Activated naive CD4-positive, alpha-beta T cell treated with anti-CD3 and anti-CD28 coated beads, Interleukin-2, amount 50 U/mL, for 24 hours (primary cell): Measurements from ENCODE around the gene TET3.

ENCODE experiments used
- H3K27ac Mint-ChIP-seq: one replicate; pipeline ENCODE4 v1.8.0; 2021; ENCODE audit warnings: mild to moderate bottlenecking, mixed read lengths
- H3K27me3 Mint-ChIP-seq: one replicate; pipeline ENCODE4 v1.8.0; 2021; ENCODE audit warnings: mixed read lengths
- H3K36me3 Mint-ChIP-seq: one replicate; pipeline ENCODE4 v1.8.0; 2021; ENCODE audit warnings: mixed read lengths
- H3K4me1 Mint-ChIP-seq: one replicate; pipeline ENCODE4 v1.8.0; 2021; ENCODE audit warnings: mixed read lengths
- H3K4me3 Mint-ChIP-seq: one replicate; pipeline ENCODE4 v1.8.0; 2021; ENCODE audit warnings: mild to moderate bottlenecking, mixed read lengths
- H3K9me3 Mint-ChIP-seq: one replicate; pipeline ENCODE4 v1.8.0; 2021; ENCODE audit warnings: mixed read lengths

Gene TET3

GRCh38 chr2:73990531-73990930 lies 5.8 kb downstream of the TET3 start:
- Mint-ChIP-seq H3K27me3 (no peaks in the 10 kb centered on the region), H3K4me3 (peak overlapping the region; percentile 92), H3K27ac (peak overlapping the region; percentile 73), H3K36me3 (peaks cover 42% of the 10 kb centered on the region), H3K4me1 (peaks cover 80% of the 10 kb centered on the region), H3K9me3 (peaks cover 4% of the 10 kb centered on the region)

- H3K36me3 Mint-ChIP-seq: peaks cover 34% of the 10 kb centered on the region
- H3K27me3 Mint-ChIP-seq: no peaks in the 10 kb centered on the region
- H3K4me3 Mint-ChIP-seq: peak overlapping the region; percentile 56
- peaks cover 4% of the 10 kb centered on the region for H3K9me3 Mint-ChIP-seq
- peaks cover 87% of the 10 kb centered on the region for H3K4me1 Mint-ChIP-seq
- H3K27ac Mint-ChIP-seq: peak overlapping the region; percentile 83
Observed at GRCh38 chr2:73992036-73992435, 7.3 kb downstream of the TET3 start.

DNA sequence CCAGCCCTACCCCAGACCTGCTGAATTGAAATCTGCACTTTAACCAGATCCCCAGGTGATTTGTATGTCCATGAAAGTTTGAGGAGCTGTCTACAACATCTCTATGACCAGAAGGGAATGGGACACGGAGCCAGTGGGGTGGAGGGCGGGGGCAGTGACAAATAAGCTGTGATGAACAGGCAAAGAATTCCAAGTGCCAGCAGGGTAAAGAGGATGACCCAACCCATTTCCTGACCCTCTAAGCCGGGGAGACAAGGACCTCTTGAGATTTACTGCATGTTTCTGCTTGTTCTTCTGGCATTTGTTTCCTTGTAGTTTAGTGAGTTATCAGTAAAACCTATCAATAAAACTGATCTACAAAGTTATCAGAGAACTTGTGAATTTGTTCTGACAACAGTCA lies 8.7 kb downstream of the TET3 start:
- peaks cover 89% of the 10 kb centered on the region for H3K4me1 Mint-ChIP-seq
- peak overlapping the region; percentile 53 for H3K4me3 Mint-ChIP-seq
- peaks cover 28% of the 10 kb centered on the region for H3K36me3 Mint-ChIP-seq
- peaks cover 4% of the 10 kb centered on the region for H3K9me3 Mint-ChIP-seq
- no peaks in the 10 kb centered on the region for H3K27me3 Mint-ChIP-seq
- peak overlapping the region; percentile 85 for H3K27ac Mint-ChIP-seq

GRCh38 chr2:73993778-73994177 lies 9.1 kb downstream of the TET3 start:
- peaks cover 89% of the 10 kb centered on the region for H3K4me1 Mint-ChIP-seq
- H3K36me3 Mint-ChIP-seq: peaks cover 25% of the 10 kb centered on the region
- peak overlapping the region; percentile 85 for H3K27ac Mint-ChIP-seq
- H3K9me3 Mint-ChIP-seq: peaks cover 4% of the 10 kb centered on the region
- H3K27me3 Mint-ChIP-seq: no peaks in the 10 kb centered on the region
- peak overlapping the region; percentile 53 for H3K4me3 Mint-ChIP-seq

DNA sequence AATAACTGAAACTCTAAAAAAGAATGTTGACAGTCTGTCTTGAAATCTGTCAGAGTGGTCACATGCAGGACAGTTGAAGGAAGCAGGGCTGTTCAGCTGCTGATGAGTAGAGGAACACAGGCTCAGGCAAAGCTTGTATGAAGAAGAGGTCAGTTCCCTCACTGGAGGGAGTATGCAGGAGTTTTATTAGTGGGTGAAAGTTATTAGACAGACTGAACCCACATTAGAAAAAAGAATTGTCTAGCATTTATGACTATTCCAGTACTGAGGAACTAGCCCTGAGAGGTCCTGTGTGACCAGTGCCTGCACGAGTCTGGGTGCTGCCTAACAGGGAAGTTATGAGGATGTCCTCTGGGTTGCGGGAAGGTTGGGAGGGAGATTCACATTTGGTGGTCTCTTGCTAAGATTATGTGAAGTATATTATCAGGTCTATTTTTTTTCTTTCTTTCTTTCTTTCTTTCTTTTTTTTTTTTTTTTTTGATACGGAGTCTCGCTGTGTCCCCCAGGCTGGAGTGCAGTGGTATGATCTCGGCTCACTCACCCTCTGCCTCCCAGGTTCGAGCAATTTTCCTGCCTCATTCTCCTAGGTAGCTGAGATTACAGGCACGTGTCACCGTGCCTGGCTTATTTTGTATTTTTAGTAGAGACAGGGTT lies 9.6 kb downstream of the TET3 start:
- peak overlapping the region; percentile 85 for H3K27ac Mint-ChIP-seq
- H3K27me3 Mint-ChIP-seq: no peaks in the 10 kb centered on the region
- H3K4me3 Mint-ChIP-seq: peak overlapping the region; percentile 53
- H3K4me1 Mint-ChIP-seq: peaks cover 89% of the 10 kb centered on the region
- peaks cover 24% of the 10 kb centered on the region for H3K36me3 Mint-ChIP-seq
- peaks cover 4% of the 10 kb centered on the region for H3K9me3 Mint-ChIP-seq

DNA sequence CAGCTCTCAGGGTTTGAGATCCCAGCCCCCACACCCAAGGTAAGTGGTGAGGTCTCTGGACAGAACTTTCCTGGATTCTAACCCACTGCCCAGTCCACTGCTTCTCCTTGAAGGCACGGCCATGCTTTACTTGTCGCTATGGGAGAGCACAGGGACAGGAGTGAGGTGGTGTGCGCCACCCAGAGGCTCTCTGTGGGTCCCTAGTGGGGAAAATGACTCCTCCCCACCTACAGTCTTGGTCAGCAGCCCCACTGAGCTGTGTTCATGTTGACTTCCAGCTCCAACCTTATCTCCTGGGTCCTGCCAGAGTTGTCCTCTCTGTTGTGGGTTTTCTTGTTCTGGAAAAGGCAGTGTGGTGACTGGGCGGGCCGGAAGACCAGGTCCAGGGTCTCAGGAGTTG lies 11.1 kb downstream of the TET3 start:
- peaks cover 89% of the 10 kb centered on the region for H3K4me1 Mint-ChIP-seq
- H3K27me3 Mint-ChIP-seq: no peaks in the 10 kb centered on the region
- no peaks in the 10 kb centered on the region for H3K9me3 Mint-ChIP-seq
- H3K36me3 Mint-ChIP-seq: peaks cover 9% of the 10 kb centered on the region
- H3K4me3 Mint-ChIP-seq: no peak overlapping the region
- no peak overlapping the region for H3K27ac Mint-ChIP-seq

DNA sequence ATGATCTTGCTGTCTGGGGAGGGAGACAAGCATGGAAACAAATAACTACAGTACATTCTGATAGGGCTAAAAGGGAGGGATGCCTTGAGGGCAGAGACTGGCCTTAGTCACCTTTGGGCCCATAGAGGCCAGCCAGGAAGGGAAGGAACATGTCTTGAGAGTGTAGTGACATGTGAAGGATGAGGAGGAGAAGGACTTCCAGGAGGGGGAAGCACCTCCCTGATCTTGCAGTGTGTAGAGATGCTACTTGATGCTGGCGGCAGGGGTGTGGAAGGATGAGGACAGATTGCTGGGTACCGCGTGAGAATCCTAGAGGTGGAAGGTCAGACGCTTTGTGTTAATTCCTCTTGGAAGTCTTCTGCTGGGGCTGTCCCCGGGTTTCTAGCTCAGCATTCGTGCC lies 13.1 kb downstream of the TET3 start:
- Mint-ChIP-seq H3K27ac (peak overlapping the region; percentile 52), H3K36me3 (peaks cover 3% of the 10 kb centered on the region), H3K9me3 (no peaks in the 10 kb centered on the region), H3K27me3 (no peaks in the 10 kb centered on the region), H3K4me3 (peak overlapping the region; percentile 31), H3K4me1 (peaks cover 90% of the 10 kb centered on the region)

- Mint-ChIP-seq H3K36me3 (peaks cover 3% of the 10 kb centered on the region), H3K9me3 (no peaks in the 10 kb centered on the region), H3K4me1 (peaks cover 88% of the 10 kb centered on the region), H3K27ac (peak overlapping the region; percentile 70), H3K4me3 (peak overlapping the region; percentile 75), H3K27me3 (no peaks in the 10 kb centered on the region)
Observed at GRCh38 chr2:73998451-73998850, 13.7 kb downstream of the TET3 start.

DNA sequence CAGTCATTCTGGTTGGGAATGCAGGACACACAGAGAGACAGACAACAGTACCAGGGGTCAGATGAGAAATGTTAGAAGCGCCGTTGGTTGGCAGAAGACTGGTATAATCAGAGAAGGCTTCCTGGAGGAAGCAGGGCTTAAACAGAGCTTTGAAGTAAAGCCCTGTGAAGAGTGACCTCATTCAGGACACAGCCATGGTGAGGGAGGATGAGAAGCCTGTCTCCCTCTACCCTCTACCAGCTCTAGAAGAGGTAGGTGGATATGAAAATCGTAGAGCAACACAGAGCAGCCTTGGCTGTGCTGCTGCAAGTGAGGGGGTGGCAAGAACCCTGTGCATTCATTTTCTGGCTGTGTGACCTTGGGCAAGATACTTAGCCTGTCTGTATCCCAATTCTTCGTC lies 14.2 kb downstream of the TET3 start:
- Mint-ChIP-seq H3K27me3 (no peaks in the 10 kb centered on the region), H3K4me3 (peak overlapping the region; percentile 75), H3K4me1 (peaks cover 88% of the 10 kb centered on the region), H3K27ac (peak overlapping the region; percentile 70), H3K36me3 (peaks cover 3% of the 10 kb centered on the region), H3K9me3 (no peaks in the 10 kb centered on the region)

DNA sequence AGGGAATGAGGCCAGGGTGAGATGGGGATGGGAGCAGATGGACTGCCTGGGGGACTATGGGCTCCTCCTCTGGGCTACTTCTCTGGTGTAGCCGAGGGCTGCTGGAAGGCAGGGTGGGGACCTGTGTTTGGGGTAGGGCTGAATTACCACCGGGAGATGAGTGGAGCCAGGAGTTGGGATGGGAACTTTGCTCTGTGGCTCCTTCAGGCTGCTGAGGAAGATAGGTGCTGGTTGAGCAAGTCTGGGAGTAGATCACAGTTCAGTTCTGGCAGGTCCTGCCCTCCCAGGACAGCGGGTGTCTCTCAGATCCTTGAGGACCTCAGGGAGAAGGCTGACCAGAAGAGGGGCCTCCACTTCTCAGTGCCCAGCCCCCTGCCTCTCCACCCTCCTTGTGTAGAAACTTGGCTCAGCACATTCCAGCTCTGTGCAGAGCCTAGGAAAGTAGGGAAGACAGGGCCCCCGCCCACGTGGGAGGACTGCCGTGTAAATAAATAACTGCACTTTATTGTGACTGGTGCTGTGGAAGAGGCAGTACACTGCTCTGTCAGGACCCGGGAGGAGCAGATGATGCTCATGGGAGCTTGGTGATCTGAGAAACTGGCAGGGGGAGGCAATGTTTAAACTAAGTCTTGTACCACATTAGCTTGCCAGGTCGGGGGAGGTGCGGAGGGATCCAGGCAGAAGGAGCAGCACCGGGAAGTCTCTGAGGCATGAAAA lies 15.3 kb downstream of the TET3 start:
- Mint-ChIP-seq H3K36me3 (peaks cover 3% of the 10 kb centered on the region), H3K4me3 (peak overlapping the region; percentile 90), H3K27me3 (no peaks in the 10 kb centered on the region), H3K4me1 (peaks cover 87% of the 10 kb centered on the region), H3K9me3 (no peaks in the 10 kb centered on the region), H3K27ac (peak overlapping the region; percentile 87)

DNA sequence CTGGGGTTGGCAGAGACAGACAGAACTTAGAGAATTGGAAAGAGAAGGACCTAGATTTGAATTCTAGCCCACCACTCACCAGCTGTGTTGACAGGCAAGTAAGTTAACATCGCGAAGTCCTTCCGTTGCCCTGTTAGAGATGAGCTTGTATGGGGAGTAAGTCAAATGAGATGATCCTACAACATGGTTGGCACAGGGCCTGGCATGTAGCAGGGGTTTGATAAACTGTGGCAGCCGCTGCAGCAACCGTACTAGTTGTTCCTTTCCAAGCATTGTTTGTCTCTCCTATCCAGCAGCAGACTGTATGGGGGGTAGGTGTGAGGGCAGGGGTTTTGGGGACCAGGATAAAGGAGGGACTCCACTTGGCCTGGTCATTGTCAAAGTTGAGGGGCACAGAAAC lies 16.0 kb downstream of the TET3 start:
- Mint-ChIP-seq H3K9me3 (no peaks in the 10 kb centered on the region), H3K27me3 (no peaks in the 10 kb centered on the region), H3K4me1 (peaks cover 89% of the 10 kb centered on the region), H3K36me3 (peaks cover 5% of the 10 kb centered on the region), H3K4me3 (peak overlapping the region; percentile 90), H3K27ac (peak overlapping the region; percentile 71)

GRCh38 chr2:74001121-74001520 lies 16.4 kb downstream of the TET3 start:
- Mint-ChIP-seq H3K27me3 (no peaks in the 10 kb centered on the region), H3K27ac (peak overlapping the region; percentile 71)

DNA sequence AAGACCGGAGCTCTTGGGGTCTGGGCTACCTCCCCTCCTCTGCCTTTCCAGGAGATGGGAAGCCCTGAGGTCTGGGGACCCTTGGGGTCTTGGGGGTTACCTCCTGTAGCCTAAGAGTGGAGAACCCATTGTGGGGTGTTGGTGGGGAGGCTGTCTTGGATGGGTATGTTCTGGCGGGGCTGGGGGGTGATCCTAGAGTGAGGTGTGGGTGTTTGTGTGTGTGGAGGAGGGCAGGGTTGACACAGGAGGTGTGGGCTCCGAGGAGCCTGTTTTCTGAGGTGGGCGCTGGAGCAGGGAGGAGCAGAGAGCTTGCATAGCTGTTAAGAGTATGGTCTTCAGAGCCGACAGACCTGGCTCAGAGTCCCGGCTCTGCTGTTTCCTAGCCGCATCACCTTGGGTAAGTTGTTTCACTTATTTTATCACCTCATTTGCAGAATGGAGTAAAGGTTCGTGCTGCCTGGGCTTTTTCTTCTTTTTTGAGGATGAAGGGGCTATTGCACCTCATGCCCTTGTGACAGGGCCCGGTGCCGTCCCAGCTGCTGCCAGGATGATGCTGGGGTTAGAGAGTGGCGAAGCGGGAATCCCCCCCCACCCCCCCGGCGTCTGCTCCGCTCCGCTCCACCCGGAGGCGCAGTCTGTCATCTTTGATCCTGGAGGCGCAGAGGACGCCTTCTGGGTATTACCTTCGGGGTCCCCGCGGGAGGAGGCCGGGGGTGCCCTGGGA lies 17.2 kb downstream of the TET3 start:
- Mint-ChIP-seq H3K27ac (peak overlapping the region; percentile 71), H3K9me3 (no peaks in the 10 kb centered on the region), H3K27me3 (no peaks in the 10 kb centered on the region), H3K4me3 (peak overlapping the region; percentile 90), H3K4me1 (peaks cover 86% of the 10 kb centered on the region), H3K36me3 (peaks cover 5% of the 10 kb centered on the region)

More at GRCh38 chr2:74001121-74001520, 16.4 kb downstream of the TET3 start:
- Mint-ChIP-seq H3K36me3 (peaks cover 5% of the 10 kb centered on the region), H3K4me1 (peaks cover 89% of the 10 kb centered on the region), H3K4me3 (peak overlapping the region; percentile 90), H3K9me3 (no peaks in the 10 kb centered on the region)

DNA sequence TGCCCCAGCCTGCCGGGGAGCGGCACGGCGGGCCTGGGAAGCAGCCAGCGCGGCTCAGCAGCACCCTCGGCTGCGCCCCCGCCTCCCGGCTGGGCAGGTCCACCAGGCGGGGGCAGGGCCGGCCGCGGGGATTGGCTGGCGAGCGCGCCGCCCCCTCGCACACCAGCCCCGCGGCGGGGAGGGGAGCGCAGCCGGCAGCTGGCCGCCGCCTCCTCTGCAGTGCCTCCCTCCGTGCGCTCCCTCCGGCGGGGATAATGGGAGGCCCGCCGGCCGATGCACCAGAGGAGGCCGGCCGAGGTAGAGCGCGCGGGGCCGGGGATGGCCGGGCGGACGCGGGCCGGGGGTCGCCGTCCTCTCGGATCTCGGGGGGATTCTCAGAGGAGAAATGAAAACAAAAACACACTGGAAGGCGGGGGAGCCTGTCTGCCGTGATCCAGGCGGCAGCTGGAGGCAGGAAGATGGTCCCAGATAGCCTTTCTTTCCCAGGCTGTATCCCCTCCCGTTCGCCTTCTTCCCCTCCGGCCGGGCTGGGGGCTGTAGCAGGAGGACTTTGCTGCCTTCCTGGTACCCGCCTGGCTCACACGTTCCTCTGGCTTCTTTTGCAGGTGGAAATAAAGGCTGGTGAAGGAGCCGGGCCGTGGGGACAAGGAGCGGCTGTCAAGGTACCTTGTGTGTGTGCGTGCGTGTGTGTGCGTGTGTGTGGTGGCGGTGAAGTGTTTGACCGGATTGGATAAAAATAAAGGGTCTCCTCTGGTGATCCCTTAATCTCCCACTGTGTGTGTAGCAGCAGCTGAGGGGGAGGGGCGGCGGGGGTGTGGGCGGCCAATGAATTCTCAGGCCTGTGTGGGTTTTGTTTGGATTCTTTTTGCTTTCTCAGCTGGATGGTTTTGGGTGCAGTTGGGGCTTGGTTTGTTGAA lies 18.1 kb downstream of the TET3 start:
- Mint-ChIP-seq H3K27me3 (no peaks in the 10 kb centered on the region), H3K36me3 (peaks cover 5% of the 10 kb centered on the region), H3K4me1 (peaks cover 84% of the 10 kb centered on the region), H3K9me3 (no peaks in the 10 kb centered on the region), H3K27ac (no peak overlapping the region), H3K4me3 (peak overlapping the region; percentile 88)
